ENCODE results near the gene DDX39A.

- no peak for TF ChIP-seq KDM1A (IDR thresholded peaks at IDR 0.05; ENCODE audit: low read depth)
- TF ChIP-seq, protein P1, sequence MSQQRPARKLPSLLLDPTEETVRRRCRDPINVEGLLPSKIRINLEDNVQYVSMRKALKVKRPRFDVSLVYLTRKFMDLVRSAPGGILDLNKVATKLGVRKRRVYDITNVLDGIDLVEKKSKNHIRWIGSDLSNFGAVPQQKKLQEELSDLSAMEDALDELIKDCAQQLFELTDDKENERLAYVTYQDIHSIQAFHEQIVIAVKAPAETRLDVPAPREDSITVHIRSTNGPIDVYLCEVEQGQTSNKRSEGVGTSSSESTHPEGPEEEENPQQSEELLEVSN (IDR thresholded peaks at IDR 0.05; ENCODE audit: borderline replicate concordance, low read depth) = no peak
- TF ChIP-seq, protein P2, sequence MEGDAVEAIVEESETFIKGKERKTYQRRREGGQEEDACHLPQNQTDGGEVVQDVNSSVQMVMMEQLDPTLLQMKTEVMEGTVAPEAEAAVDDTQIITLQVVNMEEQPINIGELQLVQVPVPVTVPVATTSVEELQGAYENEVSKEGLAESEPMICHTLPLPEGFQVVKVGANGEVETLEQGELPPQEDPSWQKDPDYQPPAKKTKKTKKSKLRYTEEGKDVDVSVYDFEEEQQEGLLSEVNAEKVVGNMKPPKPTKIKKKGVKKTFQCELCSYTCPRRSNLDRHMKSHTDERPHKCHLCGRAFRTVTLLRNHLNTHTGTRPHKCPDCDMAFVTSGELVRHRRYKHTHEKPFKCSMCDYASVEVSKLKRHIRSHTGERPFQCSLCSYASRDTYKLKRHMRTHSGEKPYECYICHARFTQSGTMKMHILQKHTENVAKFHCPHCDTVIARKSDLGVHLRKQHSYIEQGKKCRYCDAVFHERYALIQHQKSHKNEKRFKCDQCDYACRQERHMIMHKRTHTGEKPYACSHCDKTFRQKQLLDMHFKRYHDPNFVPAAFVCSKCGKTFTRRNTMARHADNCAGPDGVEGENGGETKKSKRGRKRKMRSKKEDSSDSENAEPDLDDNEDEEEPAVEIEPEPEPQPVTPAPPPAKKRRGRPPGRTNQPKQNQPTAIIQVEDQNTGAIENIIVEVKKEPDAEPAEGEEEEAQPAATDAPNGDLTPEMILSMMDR (IDR thresholded peaks at IDR 0.05) = no peak
- no peak for TF ChIP-seq NFE2L2 (conservative IDR thresholded peaks at IDR 0.05; ENCODE audit: low read length)
These were observed 55.7 kb downstream of the DDX39A start for GRCh38 chr19:14363183-14364097.
